Measurements from ENCODE around the gene ITGB1. TPM values are rescaled to one million over a fixed set of nuclear protein-coding genes. Genes with fewer than 3 reads are reported as not detected.

Gene ITGB1
- total RNA-seq, 2 donors from 2014 or later, result 462 to 660 TPM

DNA sequence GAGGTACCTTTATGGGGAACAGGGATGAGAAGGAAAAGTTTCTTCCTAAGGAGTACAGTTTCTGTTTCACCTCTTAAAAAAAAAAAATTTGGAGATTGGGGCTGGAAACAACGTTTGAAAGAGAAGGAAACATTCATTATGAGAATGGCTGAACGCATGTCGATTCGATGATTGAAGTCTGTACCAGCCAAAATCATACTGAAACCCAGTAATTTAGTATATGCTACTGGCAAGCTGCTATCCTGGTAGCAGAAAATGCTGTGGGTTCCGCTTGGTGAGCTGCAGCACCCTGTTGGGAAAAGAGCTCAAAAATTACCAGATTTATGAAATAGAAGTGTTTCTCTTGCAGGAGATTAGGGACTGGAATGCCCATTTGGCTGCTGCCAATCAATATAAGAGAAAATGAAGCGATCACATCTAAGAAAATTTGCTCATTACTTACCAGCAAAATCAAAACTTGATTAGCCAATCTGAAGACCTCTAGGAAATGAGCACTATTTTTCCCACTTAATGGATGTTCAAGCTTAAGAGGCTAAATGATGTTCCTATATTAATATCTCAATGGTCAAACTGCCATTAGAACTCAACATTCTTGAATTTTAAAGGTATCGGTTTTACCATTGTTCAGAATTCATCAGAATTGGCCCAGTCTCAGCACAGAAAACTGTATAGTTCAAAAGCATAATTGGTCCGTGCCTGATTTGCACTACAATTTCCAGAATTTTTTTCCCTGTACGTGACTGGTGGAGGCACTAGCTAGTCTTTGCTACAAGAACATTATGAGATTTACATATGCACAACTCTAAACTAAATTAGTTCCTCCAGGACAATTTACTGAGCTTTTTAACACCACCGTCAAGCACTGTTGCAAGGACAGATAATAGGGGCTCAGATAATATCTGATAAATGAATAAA, 1.2 kb upstream of the ITGB1 start:
- ATAC-seq, result no peak
- intact Hi-C loops (cut with DNase I), result no loop called here
- DNase-seq, result no peak

DNA sequence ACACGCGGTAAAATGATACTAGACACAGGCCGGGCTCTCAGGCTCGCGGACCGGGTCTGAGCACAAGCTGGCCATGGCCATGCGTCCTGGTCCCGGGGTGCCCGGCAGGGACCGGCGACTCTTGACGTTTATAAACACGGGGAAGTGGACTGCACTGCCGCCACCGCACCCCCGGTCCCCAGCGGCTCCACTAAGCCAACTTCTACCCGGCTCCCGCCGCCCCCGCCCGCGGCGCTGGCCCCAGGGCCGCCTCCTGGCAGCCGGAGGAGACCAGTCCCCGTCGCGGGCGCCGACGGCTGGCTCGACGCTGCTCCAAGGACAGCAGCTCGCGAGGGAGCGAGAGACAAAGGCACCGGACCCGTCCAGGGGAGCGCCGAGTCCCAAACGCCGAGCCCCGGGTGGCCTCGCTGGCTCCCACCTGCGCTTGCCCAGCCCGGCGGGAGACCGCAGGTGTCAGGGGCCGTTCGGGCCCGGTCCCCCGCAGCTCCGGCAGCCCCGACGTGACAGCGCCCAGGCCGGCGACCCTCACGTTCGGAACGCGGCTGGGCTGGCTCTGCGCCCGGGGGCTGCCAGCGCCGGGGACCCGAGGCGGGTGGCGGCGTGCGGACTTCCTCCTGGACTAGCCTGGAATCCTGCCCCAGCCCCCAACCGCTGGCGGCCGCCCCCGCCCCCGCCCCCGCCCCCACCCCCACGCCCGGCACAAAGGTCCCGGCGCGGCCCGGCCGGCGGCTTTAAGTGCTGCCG, 517 bp downstream of the ITGB1 start:
- DNase-seq (peak; percentile 68), ATAC-seq (peak; percentile 32 to 51)
- intact Hi-C loops (cut with DNase I), result no loop called here

- intact Hi-C loops (cut with DNase I), result no loop called here
- DNase-seq (no peak), ATAC-seq (no peak)
Observed at GRCh38 chr10:32956365-32957197, 1.4 kb downstream of the ITGB1 start.

DNA sequence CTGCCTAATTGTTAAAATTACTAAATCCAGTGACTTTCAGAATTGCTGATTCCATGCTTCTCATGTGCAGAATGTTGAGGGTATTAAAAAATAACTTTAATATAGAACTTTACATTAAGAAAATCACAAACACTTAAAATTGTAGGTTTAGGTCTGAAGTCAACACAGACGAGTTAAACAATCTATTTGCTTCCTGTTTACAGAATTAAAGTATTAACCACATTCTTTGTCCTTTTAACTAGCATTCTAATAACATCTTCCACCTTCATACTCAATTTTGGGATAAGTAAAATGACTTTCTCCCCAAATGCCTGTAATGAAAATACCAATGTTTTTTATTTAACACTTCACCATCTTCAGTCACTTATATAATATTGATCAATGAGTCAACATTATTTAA, 2.2 kb downstream of the ITGB1 start:
- DNase-seq (no peak), ATAC-seq (no peak)
- intact Hi-C loops (cut with DNase I), result no loop called here

- no peak for DNase-seq
- intact Hi-C loops (cut with DNase I), result no loop called here
Observed at GRCh38 chr10:32955299-32955772, 2.7 kb downstream of the ITGB1 start.

DNA sequence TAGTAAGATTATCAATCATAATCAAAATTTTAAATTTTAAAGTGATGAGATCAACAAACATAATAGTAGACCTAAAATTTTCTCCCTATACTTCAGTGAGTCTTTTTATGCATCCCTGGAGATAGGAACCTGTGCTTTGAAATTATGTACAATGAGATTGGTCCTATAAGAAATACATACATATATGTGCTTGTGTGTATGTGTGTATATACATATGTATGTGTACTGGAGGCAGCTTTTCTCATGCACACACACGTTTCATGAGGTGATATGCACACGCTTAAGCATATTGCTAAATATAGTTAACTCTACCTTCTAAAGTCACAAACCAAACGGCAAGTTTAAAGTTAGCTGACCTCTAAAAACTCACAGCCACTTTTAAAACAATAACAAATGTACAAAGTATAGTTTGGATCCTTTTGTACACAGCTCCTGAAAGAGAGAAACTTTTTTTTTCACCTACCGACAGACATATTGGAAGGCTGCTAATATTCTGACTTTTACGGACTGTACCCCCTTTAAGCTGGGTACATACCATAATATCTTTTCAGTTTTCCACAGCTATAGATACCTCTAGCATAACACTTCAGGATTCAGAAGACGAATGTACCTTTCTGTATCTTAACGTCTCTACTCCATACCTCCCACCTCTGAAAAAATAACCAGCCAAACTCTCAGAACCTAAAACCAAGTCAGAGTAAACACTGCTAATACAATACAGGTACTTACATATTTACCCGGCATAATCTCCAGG, 3.3 kb downstream of the ITGB1 start:
- intact Hi-C loops (cut with DNase I), result no loop called here
- no peak for DNase-seq
- ATAC-seq, result no peak

More at GRCh38 chr10:32955299-32955772, 2.7 kb downstream of the ITGB1 start:
- no peak for ATAC-seq

DNA sequence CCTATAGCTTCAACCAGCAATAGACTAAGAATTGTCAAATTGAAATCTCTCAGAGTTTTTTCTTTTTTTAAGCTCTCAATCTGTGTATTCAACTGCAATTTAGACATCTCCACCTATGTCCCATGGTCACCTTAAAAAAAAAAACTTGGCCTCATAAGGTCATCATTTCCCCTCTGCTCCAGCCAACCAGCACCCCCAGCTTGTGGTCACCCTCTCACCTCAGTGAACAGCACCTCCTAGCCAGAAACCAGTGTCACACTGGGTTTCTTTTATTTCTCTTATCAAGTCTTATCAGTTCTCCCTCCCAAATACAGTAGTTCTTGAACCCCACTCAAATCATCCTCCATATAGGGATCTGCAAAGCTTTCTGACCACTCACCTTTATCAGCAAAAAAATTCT, 4.0 kb downstream of the ITGB1 start:
- ATAC-seq, result no peak
- DNase-seq, result no peak
- intact Hi-C loops (cut with DNase I), result no loop called here

GRCh38 chr10:32953277-32953927, 4.6 kb downstream of the ITGB1 start:
- ATAC-seq (no peak), DNase-seq (no peak)
- intact Hi-C loops (cut with DNase I), result no loop called here

GRCh38 chr10:32952541-32953276, 5.3 kb downstream of the ITGB1 start:
- DNase-seq (no peak), ATAC-seq (no peak)
- intact Hi-C loops (cut with DNase I), result no loop called here

DNA sequence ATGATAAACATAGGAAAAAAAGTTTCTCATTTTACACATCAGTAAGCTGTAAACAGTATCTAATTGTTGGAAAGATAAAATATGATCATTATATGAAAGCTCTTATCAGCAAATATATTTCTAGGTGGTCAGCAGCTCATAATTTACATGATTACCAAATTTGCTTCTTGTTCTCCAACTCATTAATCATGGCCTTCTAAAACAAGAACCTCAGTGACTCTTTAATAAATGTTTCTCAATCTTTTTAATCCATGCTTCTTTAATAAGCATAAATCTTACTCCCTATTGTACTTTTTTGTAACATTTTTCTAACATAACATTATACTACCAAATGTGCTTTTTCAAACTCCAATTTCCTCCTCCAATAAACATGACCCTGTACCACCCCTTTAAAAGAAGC, 5.9 kb downstream of the ITGB1 start:
- DNase-seq (no peak), ATAC-seq (no peak)
- intact Hi-C loops (cut with DNase I), result no loop called here

DNA sequence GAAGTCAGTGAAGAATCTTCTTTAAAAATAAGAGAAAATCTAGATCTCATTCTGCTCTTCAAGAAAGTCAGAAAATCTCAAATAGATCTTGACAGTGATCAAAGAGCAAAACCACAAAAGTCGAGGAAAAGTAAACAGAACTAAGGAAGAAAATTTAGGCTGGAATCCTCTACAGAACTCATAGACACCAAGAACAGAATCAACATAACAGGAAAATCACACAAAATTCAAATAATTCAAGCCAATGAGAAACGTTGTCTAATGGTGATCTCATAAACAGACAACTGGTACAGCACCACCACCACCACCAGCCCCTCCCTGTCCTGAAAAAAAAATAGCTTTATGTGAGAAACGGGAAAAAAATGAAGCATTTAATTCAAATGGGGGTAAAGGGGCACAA, 6.9 kb downstream of the ITGB1 start:
- ATAC-seq (no peak), DNase-seq (no peak)
- intact Hi-C loops (cut with DNase I), result no loop called here

GRCh38 chr10:32950591-32951108, 7.4 kb downstream of the ITGB1 start:
- intact Hi-C loops (cut with DNase I), result no loop called here
- DNase-seq (no peak), ATAC-seq (no peak)

DNA sequence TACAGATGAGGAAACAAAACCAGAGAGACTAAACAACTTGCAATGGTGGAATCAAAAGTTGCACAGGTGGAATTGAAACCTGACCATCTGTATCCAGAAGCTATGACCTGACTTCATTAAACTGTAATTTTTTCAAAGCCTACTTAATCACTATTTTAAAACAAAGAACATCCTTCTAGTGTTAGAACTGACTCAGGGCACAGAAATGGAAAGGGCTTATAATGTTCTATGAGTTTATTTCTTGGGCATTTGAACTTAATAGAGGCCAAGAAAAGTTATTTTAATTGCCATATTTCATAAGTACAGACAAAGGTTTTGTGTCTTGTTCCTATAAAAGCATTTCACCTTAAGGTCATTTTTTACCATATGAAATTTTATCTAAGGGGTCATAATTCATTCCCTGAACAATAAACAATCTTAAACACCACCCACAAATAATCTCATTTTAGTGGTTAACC, 8.8 kb downstream of the ITGB1 start:
- intact Hi-C loops (cut with DNase I), result loop anchor here in 1 of 2 donors (10.0 kb wide), 1 partner anchor 56 kb away; no protein-coding TSS in a partner anchor
- DNase-seq, result no peak
- no peak for ATAC-seq

GRCh38 chr10:32948451-32948850, 9.6 kb downstream of the ITGB1 start:
- DNase-seq (no peak), ATAC-seq (no peak)
- intact Hi-C loops (cut with DNase I), result loop anchor here in 1 of 2 donors (10.0 kb wide), 1 partner anchor 56 kb away; no protein-coding TSS in a partner anchor

DNA sequence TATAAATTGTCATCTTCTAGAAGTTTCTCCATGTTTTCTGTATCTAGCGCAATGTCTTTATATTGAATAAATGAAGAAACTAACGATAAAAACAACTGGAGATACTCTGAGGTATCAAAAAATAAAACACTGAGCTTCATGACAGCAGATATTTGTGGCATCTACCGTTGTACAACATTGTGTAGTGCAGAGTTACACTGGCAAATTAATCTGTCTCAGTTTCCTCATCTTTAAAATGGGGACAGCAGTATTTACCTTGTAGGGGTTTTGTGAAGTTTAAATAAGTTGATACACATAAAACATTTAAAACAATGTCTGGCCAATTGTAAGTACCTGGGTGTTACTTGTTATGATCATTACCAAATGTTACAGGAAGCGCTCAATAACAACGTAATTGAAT, 10.4 kb downstream of the ITGB1 start:
- DNase-seq, result no peak
- intact Hi-C loops (cut with DNase I), result loop anchor here in 1 of 2 donors (10.0 kb wide), 1 partner anchor 57 kb away; no protein-coding TSS in a partner anchor
- no peak for ATAC-seq

DNA sequence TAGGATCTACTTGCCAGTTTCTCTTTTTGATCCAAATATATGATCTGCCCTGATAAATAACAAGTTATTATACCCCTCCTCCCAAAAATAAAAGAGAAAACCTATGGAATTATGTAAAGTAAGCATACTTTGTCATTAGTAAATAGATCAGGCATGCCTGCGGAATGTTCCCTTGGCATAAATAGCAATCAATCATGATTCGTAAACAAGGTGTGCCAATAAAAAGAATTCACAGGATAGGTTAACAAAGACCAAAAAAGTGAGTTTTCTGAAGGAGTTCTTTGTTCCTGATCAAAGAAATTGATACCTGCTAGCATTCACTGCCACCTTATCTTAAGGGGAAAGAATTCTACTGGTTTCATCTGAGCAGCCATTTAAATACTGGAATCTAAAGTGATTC, 11.9 kb downstream of the ITGB1 start:
- no peak for ATAC-seq
- intact Hi-C loops (cut with DNase I), result loop anchor here in 1 of 2 donors (10.0 kb wide), 1 partner anchor 59 kb away; no protein-coding TSS in a partner anchor
- DNase-seq, result no peak
